Limb (tissue), 2 donors: ENCODE data around the gene SLC25A21.

ENCODE experiments used
- DNase-seq, 2 donors: peaks; one replicate each; pipeline ENCODE4 v3.0.0-alpha.2; 2016; ENCODE audit errors: extremely low spot score in 2 of 2

Gene SLC25A21

GRCh38 chr14:36771028-36771640 lies 401.3 kb downstream of the SLC25A21 start:
- no peak for DNase-seq

GRCh38 chr14:36768638-36769337 lies 403.6 kb downstream of the SLC25A21 start:
- DNase-seq: no peak

- DNase-seq: no peak
These were observed 404.7 kb downstream of the SLC25A21 start for GRCh38 chr14:36767603-36768281.

GRCh38 chr14:36766974-36767373 lies 405.4 kb downstream of the SLC25A21 start:
- DNase-seq: no peak

- DNase-seq: no peak
These were observed 414.4 kb downstream of the SLC25A21 start for GRCh38 chr14:36757734-36758601.

GRCh38 chr14:36756226-36756625 lies 416.2 kb downstream of the SLC25A21 start:
- no peak for DNase-seq

GRCh38 chr14:36755756-36756155 lies 416.6 kb downstream of the SLC25A21 start:
- no peak for DNase-seq

GRCh38 chr14:36751920-36752319 lies 420.5 kb downstream of the SLC25A21 start:
- no peak for DNase-seq

- no peak for DNase-seq
These were observed 421.3 kb downstream of the SLC25A21 start for GRCh38 chr14:36751106-36751505.

- DNase-seq: no peak
These were observed 422.2 kb downstream of the SLC25A21 start for GRCh38 chr14:36750244-36750643.

- no peak for DNase-seq
These were observed 423.7 kb downstream of the SLC25A21 start for GRCh38 chr14:36748610-36749213.

- no peak for DNase-seq
These were observed 424.8 kb downstream of the SLC25A21 start for GRCh38 chr14:36747411-36748184.

GRCh38 chr14:36746872-36747271 lies 425.5 kb downstream of the SLC25A21 start:
- no peak for DNase-seq

GRCh38 chr14:36741858-36742257 lies 430.5 kb downstream of the SLC25A21 start:
- DNase-seq: no peak

GRCh38 chr14:36738269-36738668 lies 434.1 kb downstream of the SLC25A21 start:
- no peak for DNase-seq

GRCh38 chr14:36726128-36726527 lies 446.3 kb downstream of the SLC25A21 start:
- DNase-seq: no peak

GRCh38 chr14:36724162-36724561 lies 448.2 kb downstream of the SLC25A21 start:
- no peak for DNase-seq

GRCh38 chr14:36723530-36723929 lies 448.9 kb downstream of the SLC25A21 start:
- no peak for DNase-seq

GRCh38 chr14:36721877-36722276 lies 450.5 kb downstream of the SLC25A21 start:
- no peak for DNase-seq

GRCh38 chr14:36720657-36721056 lies 451.7 kb downstream of the SLC25A21 start:
- no peak for DNase-seq

GRCh38 chr14:36719823-36720222 lies 452.6 kb downstream of the SLC25A21 start:
- DNase-seq: no peak
